GM10266 (cell line): ENCODE measurements around the gene SH3RF1.

ENCODE experiments used
- DNase-seq: peaks from one replicate; pipeline ENCODE4 v3.0.0; 2012; ENCODE audit errors: extremely low spot score
- TF ChIP-seq, protein P1 (sequence below): IDR thresholded peaks from 2 replicates; pipeline ENCODE4 v1.5.1; 2012; ENCODE audit warnings: mild to moderate bottlenecking, low read depth; ENCODE audit not compliant: control insufficient read depth, insufficient read depth; ENCODE audit errors: missing control alignments

SH3RF1 gene

DNA sequence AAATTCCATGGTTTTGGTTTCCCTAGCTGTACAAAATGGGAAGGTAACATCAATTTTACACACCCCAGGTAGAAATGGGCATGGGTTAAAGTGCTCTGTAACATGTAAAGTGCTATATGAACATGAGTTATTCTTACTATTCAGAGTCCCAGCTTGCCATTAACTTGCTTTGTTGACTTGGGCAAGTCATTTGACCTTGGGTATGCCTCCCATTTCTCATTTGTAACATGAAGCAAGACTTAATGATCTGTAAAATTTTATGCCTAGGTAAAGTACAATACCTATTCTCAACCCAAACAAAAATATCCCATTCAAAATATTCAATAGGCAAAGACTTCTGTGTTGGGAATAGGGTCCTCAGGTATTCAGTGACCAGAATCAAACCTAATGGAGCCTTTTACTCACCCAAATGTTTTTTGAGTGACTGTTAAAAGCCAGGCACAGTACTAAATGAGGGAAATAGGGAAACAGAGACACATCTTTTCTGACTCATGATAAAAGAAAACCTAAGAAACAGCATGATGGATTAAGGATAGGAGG lies 126.6 kb downstream of the SH3RF1 start:
- DNase-seq = no peak
- TF ChIP-seq, protein P1, sequence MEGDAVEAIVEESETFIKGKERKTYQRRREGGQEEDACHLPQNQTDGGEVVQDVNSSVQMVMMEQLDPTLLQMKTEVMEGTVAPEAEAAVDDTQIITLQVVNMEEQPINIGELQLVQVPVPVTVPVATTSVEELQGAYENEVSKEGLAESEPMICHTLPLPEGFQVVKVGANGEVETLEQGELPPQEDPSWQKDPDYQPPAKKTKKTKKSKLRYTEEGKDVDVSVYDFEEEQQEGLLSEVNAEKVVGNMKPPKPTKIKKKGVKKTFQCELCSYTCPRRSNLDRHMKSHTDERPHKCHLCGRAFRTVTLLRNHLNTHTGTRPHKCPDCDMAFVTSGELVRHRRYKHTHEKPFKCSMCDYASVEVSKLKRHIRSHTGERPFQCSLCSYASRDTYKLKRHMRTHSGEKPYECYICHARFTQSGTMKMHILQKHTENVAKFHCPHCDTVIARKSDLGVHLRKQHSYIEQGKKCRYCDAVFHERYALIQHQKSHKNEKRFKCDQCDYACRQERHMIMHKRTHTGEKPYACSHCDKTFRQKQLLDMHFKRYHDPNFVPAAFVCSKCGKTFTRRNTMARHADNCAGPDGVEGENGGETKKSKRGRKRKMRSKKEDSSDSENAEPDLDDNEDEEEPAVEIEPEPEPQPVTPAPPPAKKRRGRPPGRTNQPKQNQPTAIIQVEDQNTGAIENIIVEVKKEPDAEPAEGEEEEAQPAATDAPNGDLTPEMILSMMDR = no peak

DNA sequence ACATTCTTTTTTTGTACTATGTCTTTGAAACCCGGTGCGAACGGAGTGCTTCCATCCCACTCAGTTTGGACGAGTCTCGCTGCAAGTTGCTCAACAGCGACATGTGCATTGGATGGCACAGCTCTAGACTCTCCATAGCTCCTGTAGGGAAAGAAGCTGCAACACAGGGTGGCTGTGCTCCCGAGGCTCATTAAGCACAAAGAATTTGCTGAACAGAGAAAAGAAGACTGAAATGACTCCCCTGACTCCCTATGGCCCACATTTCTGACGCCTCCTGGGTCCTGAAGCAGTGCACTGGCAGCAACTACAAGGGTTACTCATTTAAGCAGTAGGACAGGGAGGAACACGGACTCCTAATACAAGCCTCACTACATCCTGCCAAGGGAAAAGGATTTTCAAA lies 127.4 kb downstream of the SH3RF1 start:
- no peak for DNase-seq

DNA sequence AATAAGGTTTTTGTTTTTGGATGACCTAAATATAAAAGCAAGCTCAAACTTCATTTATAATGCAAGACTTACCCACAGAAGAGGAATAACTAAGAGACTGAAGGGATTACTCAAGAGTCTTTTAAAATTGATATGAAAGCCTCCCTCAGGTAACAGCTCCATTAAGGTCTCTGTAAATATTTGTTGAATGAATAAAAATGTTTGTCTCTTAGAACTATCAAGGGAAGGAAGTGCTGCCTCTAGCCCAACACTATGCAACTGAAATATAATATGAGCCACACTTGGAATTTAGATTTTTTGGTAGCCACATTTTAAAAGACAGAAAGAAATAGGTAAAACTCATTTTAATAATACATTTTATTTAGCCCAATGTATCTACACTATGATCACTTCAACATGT lies 127.8 kb downstream of the SH3RF1 start:
- no peak for DNase-seq
- TF ChIP-seq, protein P1 = no peak

More for the DNA sequence above, 127.4 kb downstream of the SH3RF1 start:
- TF ChIP-seq, protein P1 = no peak

DNA sequence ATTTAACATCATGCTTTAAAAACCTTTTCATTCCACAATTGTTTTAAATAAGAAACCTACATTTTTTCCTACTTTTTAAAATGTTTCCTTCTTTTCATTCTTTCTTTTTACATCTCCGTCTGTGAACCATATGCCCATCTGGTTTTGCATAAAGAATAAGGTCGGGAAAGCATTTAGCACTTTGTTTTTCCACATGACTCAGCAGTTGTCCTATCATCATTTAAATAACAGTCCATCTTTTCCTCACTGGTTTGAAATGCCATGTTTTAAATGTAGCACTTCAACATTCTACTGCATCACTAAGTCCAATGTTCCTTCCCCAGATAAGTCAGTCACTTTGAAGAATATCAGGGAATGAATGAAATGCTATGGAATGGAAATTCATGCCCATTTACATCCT lies 128.4 kb downstream of the SH3RF1 start:
- TF ChIP-seq, protein P1 = no peak
- DNase-seq = no peak

DNA sequence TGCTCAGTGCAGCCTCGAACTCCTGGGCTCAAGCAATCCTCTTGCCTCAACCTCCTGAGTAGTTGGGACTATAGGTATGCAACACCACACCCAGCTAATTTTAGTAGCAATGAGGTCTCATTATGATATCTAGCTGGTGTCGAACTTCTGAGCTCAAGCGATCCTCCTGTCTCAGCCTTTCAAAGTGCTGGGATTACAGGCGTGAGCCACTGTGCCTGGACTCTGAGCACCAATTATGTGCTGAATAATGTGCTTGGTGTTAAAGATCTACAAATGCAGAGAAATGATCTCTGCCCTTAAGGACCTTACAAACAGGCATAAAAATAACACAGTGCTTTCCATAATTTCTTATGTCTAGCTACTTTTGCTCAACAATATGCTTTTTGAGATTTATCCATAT lies 131.7 kb downstream of the SH3RF1 start:
- TF ChIP-seq, protein P1 = no peak
- no peak for DNase-seq

DNA sequence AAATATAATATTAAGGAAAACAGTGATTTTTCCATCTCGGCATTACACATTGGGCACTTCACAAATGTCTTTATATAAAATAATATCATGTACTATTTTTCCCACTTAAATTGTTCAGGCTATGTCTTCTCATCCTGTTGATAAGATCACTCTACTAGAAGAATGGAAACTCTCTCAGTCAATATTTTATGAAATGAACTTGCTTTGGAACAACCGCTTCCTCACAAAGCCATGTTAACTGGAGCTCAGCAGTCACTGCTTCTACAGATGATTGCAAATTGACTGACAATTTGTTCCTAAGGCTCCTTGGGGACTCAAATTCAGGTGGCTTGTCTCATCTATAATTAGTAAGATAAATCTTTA lies 133.2 kb downstream of the SH3RF1 start:
- DNase-seq = no peak
- TF ChIP-seq, protein P1 = no peak

DNA sequence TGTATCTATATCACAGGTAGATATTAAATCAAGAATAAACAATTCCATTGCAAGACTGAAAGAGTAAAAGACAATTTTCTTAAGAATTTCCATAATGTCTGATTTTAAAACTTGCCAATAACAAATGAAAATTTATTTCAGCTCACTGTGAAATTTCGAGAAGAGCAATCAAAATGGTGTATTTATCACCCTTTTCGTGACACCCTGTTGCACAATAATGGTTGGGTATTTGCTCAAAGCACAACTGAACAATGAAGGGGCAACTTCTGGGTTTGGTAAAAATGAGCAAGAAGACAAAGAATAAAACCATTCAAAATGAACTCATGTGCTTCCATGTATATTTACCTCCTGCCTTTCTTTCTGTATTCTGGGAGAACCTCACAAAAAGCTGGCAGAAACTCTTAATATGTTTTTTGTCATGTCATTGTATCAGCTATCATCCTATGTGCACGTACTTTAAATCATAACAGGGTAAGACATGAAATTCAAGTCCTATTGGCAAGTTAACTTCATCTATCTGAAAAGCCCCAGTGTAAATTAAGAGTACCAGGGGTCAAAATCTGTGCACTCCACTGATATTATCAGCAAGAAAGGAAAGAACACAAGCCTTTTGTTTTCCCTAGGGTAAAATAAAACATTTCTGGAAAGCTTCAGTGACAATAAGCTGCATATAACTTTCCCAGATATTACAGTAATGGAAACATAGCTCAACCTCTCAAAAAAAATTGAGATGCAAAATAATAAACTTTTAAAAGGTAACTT lies 133.8 kb downstream of the SH3RF1 start:
- TF ChIP-seq, protein P1 = no peak
- DNase-seq = no peak
